ENCODE results near the gene HSPG2. TPM values are rescaled to one million over a fixed set of nuclear protein-coding genes. Genes with fewer than 3 reads are reported as not detected.

HSPG2 gene
- total RNA-seq, 1 donor from 2014 or later = 179 TPM

GRCh38 chr1:21897844-21898243, 39.3 kb downstream of the HSPG2 start:
- H3K36me3 ChIP-seq = peaks cover 0 to 17% of the 10 kb centered on the region in 2 donors
- H3K27ac ChIP-seq = peak overlapping the region; percentile 76
- H3K4me1 ChIP-seq = peaks cover 87% of the 10 kb centered on the region
- H3K4me3 ChIP-seq = no peak overlapping the region
- H3K9me3 ChIP-seq = no peaks in the 10 kb centered on the region
- H3K27me3 ChIP-seq = no peaks in the 10 kb centered on the region
- TF ChIP-seq POLR2AphosphoS5 (IDR thresholded peaks at IDR 0.05; ENCODE audit: insufficient read depth in 1 of 2, low read depth in 1 of 2) (no peak), CTCF (IDR thresholded peaks at IDR 0.05) (no peak), POLR2A (IDR thresholded peaks at IDR 0.05) (no peak)
- intact Hi-C loops (cut with DNase I) = loop anchor here (5.0 kb wide), 1 partner anchor 39 kb away; the partner anchor contains the start of gene HSPG2
- no peak for DNase-seq (ENCODE audit: extremely low spot score in 2 of 2)

GRCh38 chr1:21896652-21897532, 40.2 kb downstream of the HSPG2 start:
- H3K9me3 ChIP-seq = no peaks in the 10 kb centered on the region
- peak overlapping the region; percentile 76 for H3K27ac ChIP-seq
- no peaks in the 10 kb centered on the region for H3K27me3 ChIP-seq
- H3K4me1 ChIP-seq = peaks cover 77% of the 10 kb centered on the region
- H3K4me3 ChIP-seq = no peak overlapping the region
- H3K36me3 ChIP-seq = peaks cover 0 to 17% of the 10 kb centered on the region in 2 donors
- DNase-seq (ENCODE audit: extremely low spot score in 2 of 2) = no peak
- TF ChIP-seq POLR2AphosphoS5 (IDR thresholded peaks at IDR 0.05; ENCODE audit: insufficient read depth in 1 of 2, low read depth in 1 of 2) (peak; percentile 40 to 66), POLR2A (IDR thresholded peaks at IDR 0.05) (no peak)
- intact Hi-C loops (cut with DNase I) = loop anchor here (5.0 kb wide), 1 partner anchor 40 kb away; the partner anchor contains the start of gene HSPG2

- Histone ChIP-seq H3K4me3 (no peak overlapping the region), H3K9me3 (no peaks in the 10 kb centered on the region), H3K4me1 (peaks cover 68% of the 10 kb centered on the region), H3K27me3 (no peaks in the 10 kb centered on the region), H3K36me3 (peaks cover 0 to 17% of the 10 kb centered on the region in 2 donors), H3K27ac (peak overlapping the region; percentile 76)
- intact Hi-C loops (cut with DNase I) = loop anchor here (5.0 kb wide), 1 partner anchor 41 kb away; the partner anchor contains the start of gene HSPG2
- TF ChIP-seq POLR2AphosphoS5 (IDR thresholded peaks at IDR 0.05; ENCODE audit: insufficient read depth in 1 of 2, low read depth in 1 of 2) (no peak), POLR2A (IDR thresholded peaks at IDR 0.05) (no peak), CTCF (IDR thresholded peaks at IDR 0.05) (no peak)
- no peak for DNase-seq (ENCODE audit: extremely low spot score in 2 of 2)
Observed at GRCh38 chr1:21896026-21896425, 41.1 kb downstream of the HSPG2 start.

- Histone ChIP-seq H3K36me3 (peaks cover 0 to 17% of the 10 kb centered on the region in 2 donors), H3K27me3 (no peaks in the 10 kb centered on the region), H3K4me3 (no peak overlapping the region), H3K27ac (peak overlapping the region; percentile 76), H3K9me3 (no peaks in the 10 kb centered on the region), H3K4me1 (peaks cover 51% of the 10 kb centered on the region)
- DNase-seq (ENCODE audit: extremely low spot score in 2 of 2) = no peak
- intact Hi-C loops (cut with DNase I) = no loop called here
- TF ChIP-seq CTCF (IDR thresholded peaks at IDR 0.05) (no peak), POLR2AphosphoS5 (IDR thresholded peaks at IDR 0.05; ENCODE audit: insufficient read depth in 1 of 2, low read depth in 1 of 2) (no peak), POLR2A (IDR thresholded peaks at IDR 0.05) (no peak)
Observed at GRCh38 chr1:21894034-21894881, 42.9 kb downstream of the HSPG2 start.
